Measurements from ENCODE around the gene FRG1. TPM values are rescaled to one million over a fixed set of nuclear protein-coding genes. Genes with fewer than 3 reads are reported as not detected.
"Not testable (repeated sequence)": the region's sequence is repeated elsewhere in the genome, so short reads cannot be mapped to it uniquely, and the experiment has no call there.

Gene FRG1
- polyA plus RNA-seq, 1 donor = 41.3 TPM

DNA sequence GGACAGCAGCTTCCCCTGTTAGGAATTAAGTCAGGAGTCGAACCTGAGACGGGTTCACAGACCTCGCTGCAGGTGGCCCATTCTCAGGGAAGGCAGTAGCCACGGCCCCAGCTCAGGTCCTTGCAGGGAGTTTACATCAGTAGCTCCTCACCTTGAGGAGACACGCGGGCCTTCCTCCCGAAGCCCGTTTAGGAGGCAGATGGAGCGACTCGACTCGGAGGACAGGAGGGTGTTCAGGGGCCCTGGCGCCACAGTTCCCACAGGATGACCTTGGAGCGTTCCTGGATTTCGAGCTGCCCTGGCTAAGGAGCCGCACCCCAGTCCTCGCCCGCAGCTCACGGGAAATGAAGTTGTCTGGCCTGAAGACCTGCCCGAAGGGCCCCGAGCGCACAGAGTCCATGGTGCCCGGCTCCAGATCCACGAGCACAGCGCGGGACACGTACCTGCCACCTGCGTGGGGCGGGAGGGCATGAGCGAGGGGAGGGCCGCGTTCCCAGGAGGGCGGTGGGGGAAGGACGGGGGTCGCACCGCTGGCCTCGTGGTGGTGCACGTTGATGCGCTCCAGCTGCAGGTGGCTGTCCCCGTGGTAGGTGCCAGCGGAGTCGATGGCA lies 43.3 kb downstream of the FRG1 start:
- not testable (repeated sequence) for H3K4me3 ChIP-seq (ENCODE audit: low read length); DNase-seq; H3K27me3 ChIP-seq (ENCODE audit: control insufficient read depth, insufficient read depth, low read length); H3K4me1 ChIP-seq (ENCODE audit: control insufficient read depth, insufficient read depth, low read length); H3K36me3 ChIP-seq (ENCODE audit: control insufficient read depth, insufficient read depth, low read length); H3K9me3 ChIP-seq (ENCODE audit: control insufficient read depth, low read depth, low read length); H3K27ac ChIP-seq (ENCODE audit: low read length)
- WGBS (ENCODE audit: insufficient coverage, low lambda C conversion rate) = no CpG with 5 or more reads among the region's 41 CpGs

DNA sequence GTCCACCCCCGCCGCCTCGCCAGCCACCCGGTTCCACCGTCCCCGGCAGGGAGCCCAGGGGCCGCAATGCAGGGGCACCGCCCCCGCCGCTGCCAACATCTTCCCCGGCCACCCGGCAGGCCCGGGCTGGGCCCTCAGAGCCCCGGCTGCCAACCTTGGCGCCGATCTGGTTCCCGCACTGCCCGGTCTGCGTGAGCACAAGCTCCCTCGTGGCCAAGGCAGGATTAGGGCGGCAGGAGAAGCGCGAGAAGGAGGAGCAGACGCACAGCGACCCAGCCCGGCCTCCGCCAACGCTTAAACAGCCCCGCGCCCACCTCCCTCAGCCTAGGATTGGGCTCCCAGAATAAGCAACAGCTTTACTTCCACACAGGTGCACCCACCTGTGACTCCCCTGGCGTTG lies 44.0 kb downstream of the FRG1 start:
- not testable (repeated sequence) for H3K9me3 ChIP-seq (ENCODE audit: control insufficient read depth, low read depth, low read length); H3K27ac ChIP-seq (ENCODE audit: low read length); H3K4me1 ChIP-seq (ENCODE audit: control insufficient read depth, insufficient read depth, low read length); H3K36me3 ChIP-seq (ENCODE audit: control insufficient read depth, insufficient read depth, low read length); H3K4me3 ChIP-seq (ENCODE audit: low read length); H3K27me3 ChIP-seq (ENCODE audit: control insufficient read depth, insufficient read depth, low read length); DNase-seq
- no CpG with 5 or more reads among the region's 31 CpGs for WGBS (ENCODE audit: insufficient coverage, low lambda C conversion rate)

DNA sequence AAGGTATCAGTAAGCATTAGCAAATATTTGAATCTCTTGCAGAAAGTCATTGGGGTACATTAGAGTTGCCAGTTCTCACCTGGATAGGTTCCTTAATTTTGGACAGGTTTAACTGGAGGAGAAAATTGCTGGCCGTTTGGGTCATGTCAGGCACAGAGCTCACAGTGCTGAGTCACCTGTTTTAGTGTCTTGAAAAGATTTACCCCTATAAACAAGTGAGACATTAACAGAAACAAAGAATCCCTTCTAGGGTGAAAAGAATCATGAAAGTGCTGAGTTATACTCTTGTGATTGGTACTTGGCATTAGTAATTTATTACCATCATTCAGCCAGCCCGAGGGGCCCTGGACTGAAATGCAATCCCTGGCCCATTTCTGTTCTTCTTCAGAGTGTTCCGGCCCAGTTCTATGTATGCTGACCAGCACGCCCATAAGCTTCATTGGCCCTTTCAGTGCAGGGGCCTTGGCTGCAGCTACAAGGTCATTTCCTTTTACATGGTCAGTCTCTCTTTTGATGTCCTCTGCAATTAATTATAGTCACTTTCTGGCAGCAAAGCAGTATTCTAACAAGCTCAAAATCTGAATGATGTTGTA lies 45.1 kb downstream of the FRG1 start:
- H3K36me3 ChIP-seq (ENCODE audit: control insufficient read depth, insufficient read depth, low read length); H3K27me3 ChIP-seq (ENCODE audit: control insufficient read depth, insufficient read depth, low read length); DNase-seq; H3K27ac ChIP-seq (ENCODE audit: low read length); H3K9me3 ChIP-seq (ENCODE audit: control insufficient read depth, low read depth, low read length); H3K4me1 ChIP-seq (ENCODE audit: control insufficient read depth, insufficient read depth, low read length); H3K4me3 ChIP-seq (ENCODE audit: low read length): not testable (repeated sequence)
- WGBS (ENCODE audit: insufficient coverage, low lambda C conversion rate) = no CpG with 5 or more reads among the region's 4 CpGs

DNA sequence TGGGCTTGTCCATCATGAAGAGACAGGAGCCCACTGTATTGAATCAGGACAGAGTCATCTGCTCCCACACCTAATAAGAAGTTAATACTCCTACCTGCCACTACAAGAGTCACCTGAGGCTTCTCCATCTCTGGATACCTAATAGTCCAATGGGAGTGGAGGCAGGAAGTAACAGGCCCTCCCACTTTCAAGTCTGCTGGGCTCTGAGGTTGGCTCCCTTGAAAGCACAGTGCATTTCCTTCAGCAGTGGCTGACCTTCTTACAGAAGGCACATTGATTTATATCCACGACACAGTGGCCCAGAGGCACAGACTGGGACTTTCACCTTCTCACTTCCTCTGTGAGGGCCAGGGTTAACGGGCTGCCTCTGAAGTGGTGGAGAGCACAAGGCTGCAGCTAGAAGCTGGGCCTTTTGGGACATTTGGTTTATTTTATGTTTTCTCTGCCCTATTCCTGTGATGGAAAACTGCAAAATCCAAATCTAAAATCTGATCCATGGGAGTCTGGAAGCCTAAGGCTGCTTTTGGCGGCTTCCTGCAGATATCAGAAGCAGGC lies 48.3 kb downstream of the FRG1 start:
- Histone ChIP-seq H3K27me3 (ENCODE audit: control insufficient read depth, insufficient read depth, low read length) (no peaks in the 10 kb centered on the region), H3K4me1 (ENCODE audit: control insufficient read depth, insufficient read depth, low read length) (no peaks in the 10 kb centered on the region), H3K4me3 (ENCODE audit: low read length) (no peak overlapping the region), H3K27ac (ENCODE audit: low read length) (no peak overlapping the region), H3K36me3 (ENCODE audit: control insufficient read depth, insufficient read depth, low read length) (no peaks in the 10 kb centered on the region), H3K9me3 (ENCODE audit: control insufficient read depth, low read depth, low read length) (no peaks in the 10 kb centered on the region)
- WGBS (ENCODE audit: insufficient coverage, low lambda C conversion rate) = no CpG with 5 or more reads among the region's 3 CpGs
- no peak for DNase-seq

DNA sequence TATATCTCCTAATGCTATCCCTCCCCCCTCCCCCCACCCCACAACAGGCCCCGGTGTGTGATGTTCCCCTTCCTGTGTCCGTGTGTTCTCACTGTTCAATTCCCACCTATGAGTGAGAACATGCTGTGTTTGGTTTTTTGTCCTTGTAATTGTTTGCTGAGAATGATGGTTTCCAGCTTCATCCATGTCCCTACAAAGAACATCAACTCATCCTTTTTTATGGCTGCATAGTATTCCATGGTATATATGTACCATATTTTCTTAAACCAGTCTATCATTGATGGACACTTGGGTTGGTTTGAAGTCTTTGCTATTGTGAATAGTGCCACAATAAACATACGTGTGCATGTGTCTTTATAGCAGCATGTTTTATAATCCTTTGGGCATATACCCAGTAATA lies 49.3 kb downstream of the FRG1 start:
- not testable (repeated sequence) for H3K4me3 ChIP-seq (ENCODE audit: low read length); DNase-seq; H3K36me3 ChIP-seq (ENCODE audit: control insufficient read depth, insufficient read depth, low read length); H3K27ac ChIP-seq (ENCODE audit: low read length); H3K4me1 ChIP-seq (ENCODE audit: control insufficient read depth, insufficient read depth, low read length); H3K27me3 ChIP-seq (ENCODE audit: control insufficient read depth, insufficient read depth, low read length); H3K9me3 ChIP-seq (ENCODE audit: control insufficient read depth, low read depth, low read length)
- no CpG with 5 or more reads among the region's 3 CpGs for WGBS (ENCODE audit: insufficient coverage, low lambda C conversion rate)

Other genes starting within 250 kb of the FRG1 start
- not detected for gene FRG2, start 86.4 kb downstream of the FRG1 start, polyA plus RNA-seq
- not detected for gene DBET, start 123.6 kb downstream of the FRG1 start, polyA plus RNA-seq
- 0.06 TPM for gene DUX4, start 232.9 kb downstream of the FRG1 start, polyA plus RNA-seq

Measured in large intestine (tissue), 3 donors.